HepG2 (cell line): Measurements from ENCODE around the gene MB21D2. TPM values are rescaled to one million over a fixed set of nuclear protein-coding genes. Genes with fewer than 3 reads are reported as not detected.

Source experiments
- ATAC-seq: fragments of 200-7000 bp; cut with Tn5 transposase; 3 replicates; pipeline ENCODE4 v1.9.1; 2020; ENCODE audit warnings: mild to moderate bottlenecking, moderate library complexity
- BruUV-seq: library from RNA; stranded (reverse); fragments of 400-500 nt; replicated peaks from 2 replicates; lab custom pipeline; 2021; lab: Mats Ljungman, UMichigan
- CTCF ChIA-PET: fragments of 300-600 bp; formaldehyde crosslinking; extraction: SDS; loops from one replicate; lab custom pipeline; 2021; ENCODE audit warnings: low total read pairs, inconsistent platforms, low intra/inter-chr PET ratio; lab: Yijun Ruan, JAX
- POLR2A ChIA-PET: fragments of 350-600 bp; sonication (Branson Sonifier 250); formaldehyde crosslinking; loops from one replicate; lab custom pipeline; 2020; ENCODE audit warnings: antibody characterized with exemption, inconsistent platforms; lab: Yijun Ruan, JAX
- DNase-seq: peaks from one replicate; pipeline ENCODE4 v3.0.0-alpha.2; 2015; ENCODE audit warnings: low spot score
- FAIRE-seq: peaks from 3 replicates; lab custom pipeline; 2011; peaks lifted over from hg19 to GRCh38; lab: Jason Lieb, UNC
- H2AFZ ChIP-seq: one replicate; pipeline ENCODE4 v1.6.1; 2011; ENCODE audit warnings: low read length, inconsistent platforms
- H3K27ac ChIP-seq: fragments of 300-600 bp; 3 replicates; pipeline ENCODE4 v1.8.0; 2011; ENCODE audit warnings: mixed run types, mild to moderate bottlenecking, mixed read lengths, low read length, inconsistent platforms; ENCODE audit not compliant: insufficient read depth; ENCODE audit errors: extremely low read length
- H3K27me3 ChIP-seq, 2 experiments: fragments of 200-600 bp in 1 of 2; 2 replicates in 1 of 2; 3 replicates in 1 of 2; pipeline versions ENCODE4 v1.6.0 to v1.8.0; 2011; ENCODE audit warnings: low read length in 2 of 2, mild to moderate bottlenecking in 2 of 2, moderate library complexity in 2 of 2, inconsistent platforms in 1 of 2; ENCODE audit not compliant: insufficient read depth in 2 of 2, control insufficient read depth in 1 of 2
- H3K36me3 ChIP-seq, 2 experiments: fragments of 200-600 bp in 1 of 2; replicated peaks in 1 of 2; 2 replicates in 1 of 2; 3 replicates in 1 of 2; pipeline versions ENCODE4 v1.5.1 to v1.8.0; 2011; ENCODE audit warnings: low read length in 2 of 2, inconsistent platforms in 1 of 2; ENCODE audit not compliant: insufficient read depth in 2 of 2, control insufficient read depth in 1 of 2
- H3K4me1 ChIP-seq: 2 replicates; pipeline ENCODE4 v1.5.1; 2012; ENCODE audit warnings: low read length, inconsistent platforms; ENCODE audit not compliant: insufficient read depth
- H3K4me2 ChIP-seq: 2 replicates; pipeline ENCODE4 v1.6.0; 2011; ENCODE audit warnings: low read depth, low read length, inconsistent platforms
- H3K4me3 ChIP-seq, 3 experiments: fragments of 200-600 bp in 1 of 3; sonication (generic), shearing (Covaris generic) in 1 of 3; replicated peaks in 1 of 3; 2 replicates each; pipeline ENCODE4 v1.5.1; 2011 to 2016; ENCODE audit warnings: low read length in 3 of 3, inconsistent platforms in 2 of 3, low read depth in 2 of 3, mild to moderate bottlenecking in 2 of 3, control low read depth in 1 of 3, mixed read lengths in 1 of 3; ENCODE audit not compliant: insufficient read depth in 1 of 3
- H3K79me2 ChIP-seq: one replicate; pipeline ENCODE4 v1.6.1; 2011; ENCODE audit warnings: low read length, inconsistent platforms; ENCODE audit not compliant: insufficient read depth
- H3K9ac ChIP-seq: 2 replicates; pipeline ENCODE4 v1.6.0; 2011; ENCODE audit warnings: mild to moderate bottlenecking, low read depth, low read length, inconsistent platforms; ENCODE audit not compliant: insufficient read depth
- H3K9me3 ChIP-seq: 2 replicates; pipeline ENCODE4 v1.5.1; 2012; ENCODE audit warnings: mild to moderate bottlenecking, low read length
- H4K20me1 ChIP-seq: 2 replicates; pipeline ENCODE4 v1.6.0; 2011; ENCODE audit warnings: inconsistent platforms, mild to moderate bottlenecking, low read length, moderate library complexity; ENCODE audit not compliant: insufficient read depth
- DR1 ChIP-seq: sonication (generic); formaldehyde crosslinking; IDR thresholded peaks from 2 replicates; pipeline ENCODE4 v1.8.0; 2021; ENCODE audit warnings: mild to moderate bottlenecking, missing genetic modification reagents, inconsistent platforms
- FOXA3 ChIP-seq: IDR thresholded peaks from 2 replicates; pipeline ENCODE4 v1.6.1; 2016; ENCODE audit warnings: missing genetic modification reagents, missing compliant biosample characterization
- HNF4A ChIP-seq: sonication (generic); formaldehyde crosslinking; IDR thresholded peaks from 2 replicates; pipeline ENCODE4 v1.4.0; 2020; ENCODE audit warnings: missing genetic modification reagents
- ISX ChIP-seq: sonication (generic); formaldehyde crosslinking; conservative IDR thresholded peaks from 2 replicates; pipeline ENCODE4 v1.5.0; 2020; ENCODE audit warnings: missing genetic modification reagents
- TBX3 ChIP-seq: fragments of 450-650 bp; IDR thresholded peaks from 2 replicates; pipeline ENCODE4 v1.6.1; 2017; ENCODE audit warnings: antibody characterized with exemption, mild to moderate bottlenecking, inconsistent platforms, borderline replicate concordance
- ZNF136 ChIP-seq: sonication (generic); formaldehyde crosslinking; IDR thresholded peaks from 2 replicates; pipeline ENCODE4 v1.8.1; 2022; ENCODE audit warnings: low read depth, mild to moderate bottlenecking, moderate library complexity, missing genetic modification reagents
- WGBS: methylation state at CpG from one replicate; pipeline ENCODE4 v1.1.6; 2017; ENCODE audit warnings: low lambda C conversion rate; 5-methylcytosine and 5-hydroxymethylcytosine counted together
- in situ Hi-C: cut with HindIII; loops from 2 replicates; pipeline ENCODE4 v1.10.0; 2017; ENCODE audit warnings: low pct_unique_long_range_greater_than_20kb; ENCODE audit not compliant: extremely low pct_ligation_motif_present
- intact Hi-C: fragments of 100-400 bp; cut with micrococcal nuclease; formaldehyde crosslinking; loops from one replicate; pipeline ENCODE4 v1.10.0; 2022; ENCODE audit not compliant: unreplicated experiment
- polyA plus RNA-seq, 8 experiments: library from polyadenylated mRNA; depleted of rRNA in 3 of 8; stranded (reverse) in 7 of 8; unstranded in 1 of 8; fragments of >200 nt; fragmentation: Illumina TruSeq in 4 of 8; extraction: Trizol in 4 of 8; gene quantifications; 2 replicates each; pipeline versions ENCODE4 v1.2.1 to v1.2.3, GENCODE V29; 2011 to 2016; ENCODE audit warnings: low read depth in 4 of 8, missing spikeins in 1 of 8, mixed read lengths in 1 of 8; ENCODE audit not compliant: insufficient read depth in 1 of 8
- total RNA-seq, 5 experiments: library from RNA; depleted of rRNA; stranded (reverse); fragments of >200 nt; fragmentation: Illumina TruSeq; extraction: Trizol; gene quantifications; 2 replicates each; pipeline ENCODE4 v1.2.3, GENCODE V29; 2016; ENCODE audit warnings: low read depth in 1 of 5

MB21D2 gene
- total and polyA plus RNA-seq, 2 of the 13 experiments (the other 11 are each of a cell fraction or from before 2014, with no cell fraction given): 0.90 to 1.6 TPM

DNA sequence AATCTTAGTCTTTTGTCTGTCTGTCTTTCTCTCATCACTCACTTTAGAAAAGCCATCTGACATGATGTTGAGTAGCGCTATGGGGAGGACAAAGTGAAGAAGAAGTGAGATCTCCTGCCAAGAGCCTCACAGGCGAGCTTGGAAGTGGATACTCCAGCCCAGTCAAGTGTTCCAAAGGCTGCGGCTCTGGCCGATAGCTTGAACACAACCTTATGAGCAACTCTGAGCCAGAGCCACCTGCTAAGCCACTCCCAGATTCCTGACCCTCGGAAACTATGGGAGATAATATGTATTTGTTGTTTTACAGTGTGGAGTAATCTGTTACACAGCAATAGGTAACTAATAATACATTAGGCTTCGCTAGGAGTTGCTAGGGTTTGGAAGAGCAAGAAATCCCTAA, 76.2 kb downstream of the MB21D2 start:
- no peaks in the 10 kb centered on the region for H3K36me3 ChIP-seq
- H3K9me3 ChIP-seq: no peaks in the 10 kb centered on the region
- H3K79me2 ChIP-seq: no peaks in the 10 kb centered on the region
- ChIA-PET POLR2A (no interaction called here), CTCF (no interaction called here)
- in situ Hi-C loops (no loop called here), intact Hi-C loops (no loop called here)
- no peak for DNase-seq
- ATAC-seq: no peak
- H3K9ac ChIP-seq: no peak overlapping the region
- TF ChIP-seq HNF4A: no peak
- TF ChIP-seq ISX (CRISPR knock-in tag): no peak
- TF ChIP-seq, all 625 proteins: peak for 0
- no peak overlapping the region for H2AFZ ChIP-seq
- no peaks in the 10 kb centered on the region for H4K20me1 ChIP-seq
- no peak overlapping the region for H3K4me2 ChIP-seq
- no peak overlapping the region for H3K27ac ChIP-seq
- BruUV-seq: no TSS peak
- no peaks in the 10 kb centered on the region for H3K4me1 ChIP-seq
- 85% methylated on average over 4 of the region's 6 CpGs for WGBS
- no peak for FAIRE-seq
- H3K27me3 ChIP-seq: no peaks in the 10 kb centered on the region
- H3K4me3 ChIP-seq: no peak overlapping the region

DNA sequence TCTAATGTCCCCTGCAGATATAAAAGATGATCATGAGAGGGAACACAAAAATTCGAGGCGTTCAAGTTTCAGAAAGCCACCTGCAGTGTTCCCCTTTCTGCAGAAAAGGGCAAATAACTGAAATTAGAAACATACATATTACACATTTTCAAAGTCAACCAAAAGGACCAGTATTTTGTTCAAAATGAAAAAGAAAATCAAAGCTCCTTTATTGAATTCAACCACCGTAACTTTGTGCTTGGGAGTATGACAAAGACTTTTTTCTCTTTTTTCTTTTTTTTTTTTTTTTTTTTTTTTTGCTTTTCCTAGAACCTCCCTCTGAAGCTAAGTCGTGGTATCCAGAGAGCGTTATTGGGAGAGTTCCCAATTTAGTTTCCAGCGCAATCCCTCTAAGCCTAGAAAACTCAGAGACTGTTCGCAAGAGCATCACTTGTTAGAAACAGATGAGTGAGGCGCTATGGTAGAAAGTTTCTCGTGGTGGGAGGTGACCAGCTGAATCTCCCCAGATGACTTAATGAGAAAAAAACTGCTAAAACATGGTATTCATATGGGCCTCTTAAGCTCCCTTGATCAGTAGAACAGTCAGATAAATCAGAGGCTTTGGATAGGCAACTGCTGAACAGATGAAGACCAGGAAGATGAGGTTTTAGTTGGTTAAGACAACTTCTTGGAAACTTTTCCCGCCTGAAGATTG, 77.4 kb downstream of the MB21D2 start:
- no peaks in the 10 kb centered on the region for H3K36me3 ChIP-seq
- H3K27me3 ChIP-seq: no peaks in the 10 kb centered on the region
- WGBS: 89% methylated on average over 10 of the region's 10 CpGs
- H3K4me3 ChIP-seq: no peak overlapping the region
- POLR2A ChIA-PET: interaction anchor here (0.7 kb wide), 1 partner anchor 737 kb away, joined by 3 read pairs; no protein-coding TSS in a partner anchor
- ATAC-seq: no peak
- H3K4me1 ChIP-seq: no peaks in the 10 kb centered on the region
- no peak for DNase-seq
- CTCF ChIA-PET: no interaction called here
- no peaks in the 10 kb centered on the region for H4K20me1 ChIP-seq
- no peak overlapping the region for H3K4me2 ChIP-seq
- no peak overlapping the region for H3K9ac ChIP-seq
- TF ChIP-seq DR1 (no peak), ZNF136 (no peak), FOXA3 (CRISPR knock-in tag) (no peak), TBX3 (no peak)
- intact Hi-C loops (no loop called here), in situ Hi-C loops (no loop called here)
- no TSS peak for BruUV-seq
- no peak overlapping the region for H2AFZ ChIP-seq
- no peak overlapping the region for H3K27ac ChIP-seq
- H3K9me3 ChIP-seq: no peaks in the 10 kb centered on the region
- H3K79me2 ChIP-seq: no peaks in the 10 kb centered on the region
- FAIRE-seq: no peak
